GM18861 (cell line): Measurements from ENCODE around the gene FLT3.
"Not testable (repeated sequence)": the region's sequence is repeated elsewhere in the genome, so short reads cannot be mapped to it uniquely, and the experiment has no call there.

ENCODE experiments used
- ATAC-seq: cut with Tn5 transposase; IDR thresholded peaks from one replicate; pipeline ENCODE4 v1.9.1; 2021; ENCODE audit not compliant: unreplicated experiment

Gene FLT3

DNA sequence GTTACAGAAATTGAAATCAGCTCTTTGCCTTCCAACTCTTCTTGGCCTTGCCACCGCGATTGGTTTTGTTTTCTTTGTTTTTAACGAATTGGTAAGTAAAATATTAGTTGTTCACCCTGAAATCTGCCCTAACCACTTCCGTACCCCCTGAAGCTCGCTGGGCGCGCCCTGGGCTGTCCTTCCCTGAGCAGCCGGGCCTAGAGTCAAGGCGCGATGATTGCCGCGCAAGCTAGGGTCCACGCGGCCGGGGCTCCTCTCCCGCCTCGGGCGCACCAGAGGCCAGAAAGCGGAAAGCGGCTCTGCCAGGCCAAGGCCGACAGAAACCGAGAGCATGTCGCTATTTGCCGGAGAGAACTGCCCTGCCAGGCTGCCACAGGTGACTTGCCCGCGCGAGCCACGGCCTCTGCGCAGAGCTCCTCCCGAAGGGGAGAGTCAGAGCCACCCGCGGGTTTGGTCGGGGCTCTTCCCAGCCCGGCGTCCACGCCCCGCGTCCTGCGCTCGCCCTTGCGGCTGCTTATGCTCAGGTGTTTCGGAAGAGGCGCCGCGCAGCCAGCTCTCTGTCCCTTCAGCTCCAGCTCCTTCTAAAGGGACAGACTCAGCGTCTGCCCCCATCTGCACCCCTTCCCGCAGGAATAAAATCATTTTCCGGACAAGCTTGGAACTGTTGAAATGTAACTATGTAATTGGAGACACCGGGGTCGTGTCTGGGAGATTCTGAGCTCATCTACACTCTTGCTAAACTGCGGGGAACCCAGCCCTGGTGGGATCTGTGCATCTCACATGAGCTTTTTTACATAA lies 124.6 kb downstream of the FLT3 start:
- ATAC-seq, result no peak

DNA sequence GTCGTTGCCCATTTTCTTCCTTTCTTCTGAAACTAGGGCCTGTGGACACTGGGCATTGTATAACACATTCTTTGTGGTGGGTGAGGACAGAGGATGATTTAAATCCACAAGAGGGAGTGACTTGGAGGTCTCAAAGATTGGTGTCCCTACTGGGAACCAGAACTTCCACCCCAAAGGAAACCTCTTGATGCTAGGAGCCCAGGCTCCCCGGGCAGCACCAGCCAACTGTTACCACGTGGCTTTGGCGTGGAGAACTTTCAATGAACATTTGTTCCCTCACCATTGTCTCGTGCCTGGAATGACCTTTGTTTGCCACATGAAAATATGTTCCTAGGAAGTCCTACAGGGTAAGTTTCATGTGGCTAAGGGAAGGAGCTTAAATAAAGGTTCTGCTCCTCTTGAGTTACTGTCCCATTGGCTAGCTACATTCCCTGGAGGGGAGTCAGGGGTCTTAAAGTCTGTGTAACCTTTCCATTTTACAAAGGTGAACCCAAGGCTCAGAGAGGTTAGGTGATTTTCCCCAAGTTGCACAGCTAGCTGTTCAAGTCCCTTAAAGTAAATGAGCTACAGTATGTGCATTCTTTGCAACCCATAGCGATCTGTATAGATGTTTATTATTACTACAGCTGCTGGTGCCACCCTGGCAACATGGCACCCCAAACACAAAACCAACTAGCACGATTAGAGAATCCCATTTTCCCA lies 126.3 kb downstream of the FLT3 start:
- no peak for ATAC-seq

DNA sequence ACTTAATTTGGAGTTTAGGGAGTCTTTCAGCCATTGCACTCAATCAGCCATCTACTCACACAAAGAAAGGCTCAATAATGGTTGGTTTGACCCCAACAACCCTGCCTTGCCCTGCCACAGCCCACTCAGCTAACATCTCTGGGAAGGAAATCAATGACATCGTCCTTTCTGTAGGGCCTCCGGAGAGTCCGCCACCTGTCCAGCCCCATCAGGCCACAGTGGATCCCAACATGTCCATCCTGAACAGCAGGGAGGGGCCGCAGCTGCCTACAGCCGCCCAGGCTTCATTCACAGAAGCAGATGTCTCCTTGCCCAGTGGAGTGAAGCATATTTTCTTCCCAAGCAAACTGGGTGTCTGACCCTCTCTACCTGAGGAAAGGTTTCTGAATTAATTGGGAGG lies 127.1 kb downstream of the FLT3 start:
- no peak for ATAC-seq

DNA sequence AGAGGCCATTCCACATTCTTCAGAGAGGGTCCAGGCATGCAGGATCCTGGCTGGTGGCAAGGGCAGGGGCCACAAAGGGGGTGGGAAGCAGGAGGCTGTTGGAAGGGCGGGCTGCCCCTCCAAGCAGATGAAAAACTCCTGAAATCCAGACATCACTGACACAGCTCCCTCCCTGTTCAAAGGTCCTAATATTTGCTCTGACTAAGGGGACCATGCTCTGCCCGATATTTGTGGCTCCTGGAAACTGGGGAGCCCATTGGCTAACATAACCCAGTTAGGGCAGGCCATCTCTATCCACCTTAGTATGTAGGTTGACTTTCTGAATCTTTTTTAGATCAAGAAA lies 127.9 kb downstream of the FLT3 start:
- no peak for ATAC-seq

DNA sequence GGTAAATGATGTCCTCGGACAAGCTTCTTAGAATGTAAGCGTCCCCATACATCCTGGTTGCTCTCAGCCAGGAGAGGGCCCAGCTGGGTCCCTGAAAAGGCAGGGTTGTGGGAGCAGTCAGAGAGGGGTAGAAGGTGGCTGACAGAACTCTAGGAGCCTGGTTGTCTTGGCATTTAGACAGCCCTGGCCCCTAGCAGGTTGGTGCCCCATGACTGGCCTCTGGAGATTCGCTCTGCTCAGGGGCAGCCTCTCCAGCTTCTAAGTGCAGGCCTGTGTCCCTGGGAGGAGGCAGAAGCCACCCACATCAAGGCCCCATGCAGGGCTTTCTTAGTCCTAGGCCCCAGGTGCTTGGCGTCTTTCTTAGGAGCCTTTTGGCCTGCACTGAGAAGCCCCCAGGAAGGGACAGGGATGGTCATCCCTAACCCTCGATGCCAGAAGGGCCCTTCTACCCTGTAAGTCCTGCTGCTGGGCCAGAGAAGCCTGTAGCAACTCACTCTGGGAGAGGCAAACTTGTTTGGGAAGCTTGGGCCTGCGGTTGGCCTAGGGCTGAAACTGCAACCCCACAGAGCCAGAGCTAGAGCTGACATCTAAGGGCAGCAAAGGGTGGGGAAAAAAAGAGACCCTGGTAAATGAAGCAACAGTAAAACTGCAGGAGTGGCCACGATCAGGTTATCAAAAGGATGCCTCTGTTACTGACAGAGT lies 128.4 kb downstream of the FLT3 start:
- no peak for ATAC-seq

DNA sequence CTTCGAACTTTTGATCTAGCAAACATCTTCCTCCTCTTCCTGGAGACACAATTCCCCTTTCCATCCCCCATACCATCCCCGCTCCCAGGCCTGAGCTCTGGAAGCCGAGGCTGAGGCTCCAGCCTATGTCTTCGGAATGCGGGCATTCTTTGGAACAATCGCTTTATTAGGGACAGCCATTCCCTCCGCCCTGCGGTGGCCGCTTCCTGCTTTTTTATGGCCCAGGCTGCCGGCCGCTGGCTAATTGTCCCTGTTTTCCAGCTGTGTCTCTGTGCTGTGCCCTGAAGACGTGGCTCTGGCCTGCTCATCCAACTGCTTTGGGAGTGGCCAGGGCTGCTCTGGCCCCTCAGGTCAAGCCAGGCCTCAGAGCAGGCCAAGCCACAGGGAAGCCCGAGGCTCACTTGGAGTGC lies 129.1 kb downstream of the FLT3 start:
- no peak for ATAC-seq

DNA sequence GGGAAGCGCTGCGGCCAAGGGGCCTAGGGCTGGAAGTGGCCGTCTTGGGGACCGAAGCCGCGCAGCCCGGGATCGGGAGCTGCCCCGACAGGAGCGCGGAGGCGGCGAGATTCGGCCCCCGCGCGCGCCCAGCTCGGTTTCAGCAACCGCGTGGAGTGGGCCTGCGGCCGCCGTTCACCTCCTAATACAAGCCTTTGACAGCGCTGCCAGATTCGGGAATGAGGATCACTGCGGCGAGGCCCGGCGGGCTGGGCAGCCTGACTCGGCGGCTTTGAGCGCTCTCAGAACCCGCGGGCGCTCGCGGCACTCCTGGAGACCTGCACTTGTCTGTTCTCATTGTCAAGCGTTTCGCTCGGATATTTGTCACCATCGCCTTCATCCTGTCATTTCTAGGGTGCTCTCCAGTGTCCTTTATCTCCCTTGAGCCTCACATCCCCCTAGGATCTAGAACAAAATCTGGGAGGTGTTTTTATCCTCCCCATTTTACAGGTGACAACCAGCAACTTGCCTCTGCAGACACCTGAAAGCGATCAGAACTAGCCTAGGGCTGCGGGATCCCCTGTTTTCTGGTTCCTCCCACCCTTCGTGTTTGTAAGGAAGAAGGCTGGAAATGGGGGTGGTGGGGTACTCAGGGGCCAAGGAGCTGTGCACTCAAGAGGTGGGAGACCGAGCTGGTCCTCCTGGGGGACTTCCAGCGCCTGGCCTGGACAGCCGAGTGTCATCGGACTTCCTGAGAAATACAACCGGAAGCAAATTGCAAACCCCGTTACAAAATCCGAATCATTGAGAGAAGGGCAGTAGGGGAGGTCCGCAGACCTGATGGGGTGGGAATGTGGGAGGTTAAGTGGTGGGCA lies 129.8 kb downstream of the FLT3 start:
- no peak for ATAC-seq

DNA sequence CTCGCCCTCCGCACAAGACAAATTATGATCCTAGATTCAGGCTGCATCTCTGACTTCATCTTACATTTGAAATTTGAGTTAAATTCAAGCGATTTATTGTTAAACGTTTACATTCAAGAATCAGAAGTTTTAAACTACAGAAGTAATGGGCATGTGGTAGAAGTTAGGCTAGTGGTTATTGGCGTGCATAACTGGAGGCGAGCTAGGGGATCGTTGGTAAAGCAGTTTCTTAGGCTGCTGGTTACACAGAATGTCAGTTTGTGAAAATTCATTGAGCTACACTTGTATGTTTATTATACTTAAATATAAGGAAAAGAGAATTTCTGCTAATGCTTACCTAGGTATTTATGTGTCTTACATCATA lies 130.5 kb downstream of the FLT3 start:
- ATAC-seq, result no peak

DNA sequence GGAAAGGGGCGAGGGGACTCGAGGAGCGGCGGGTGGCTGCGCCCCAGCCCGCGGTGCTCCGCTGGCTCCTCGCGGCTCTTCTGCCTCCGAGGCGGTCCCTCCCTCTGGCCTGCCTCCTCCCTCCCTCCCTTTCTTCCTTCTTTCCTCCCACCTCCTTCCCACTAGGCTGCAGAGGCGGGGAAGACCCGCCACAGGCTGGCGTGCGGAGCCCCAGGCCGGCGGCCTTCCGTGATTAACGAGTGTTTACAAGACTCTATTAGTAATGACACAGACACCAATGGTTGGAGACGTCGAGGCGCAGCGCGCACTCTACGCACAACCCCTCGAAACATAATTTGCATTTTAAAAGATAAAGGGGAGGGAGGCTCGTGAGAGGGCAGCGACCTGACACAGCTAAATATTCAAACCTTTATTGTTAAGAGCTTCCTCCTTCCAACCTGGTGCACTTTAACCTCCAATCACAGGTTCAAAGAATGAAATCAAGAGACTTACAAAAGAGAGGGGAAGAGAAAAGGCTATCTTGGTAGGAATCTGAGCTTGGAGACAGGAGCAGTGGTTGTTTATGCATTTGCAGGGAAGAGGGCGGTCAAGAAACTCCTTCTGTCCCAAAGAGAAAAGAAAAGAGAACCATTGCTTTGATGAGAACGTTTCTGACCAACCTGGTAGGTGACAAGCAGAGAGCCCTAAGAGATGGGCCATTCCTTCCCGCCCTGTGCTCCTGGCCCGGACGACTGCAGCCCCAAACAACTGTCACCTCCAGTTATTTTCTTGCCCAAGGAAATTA lies 131.1 kb downstream of the FLT3 start, which contains the start of gene CDX2:
Gene CDX2, minus strand, starts transcription at position 234 of the 784 bp plus-strand sequence. CDS start 309 bp downstream, outside the sequence.
- no peak for ATAC-seq

DNA sequence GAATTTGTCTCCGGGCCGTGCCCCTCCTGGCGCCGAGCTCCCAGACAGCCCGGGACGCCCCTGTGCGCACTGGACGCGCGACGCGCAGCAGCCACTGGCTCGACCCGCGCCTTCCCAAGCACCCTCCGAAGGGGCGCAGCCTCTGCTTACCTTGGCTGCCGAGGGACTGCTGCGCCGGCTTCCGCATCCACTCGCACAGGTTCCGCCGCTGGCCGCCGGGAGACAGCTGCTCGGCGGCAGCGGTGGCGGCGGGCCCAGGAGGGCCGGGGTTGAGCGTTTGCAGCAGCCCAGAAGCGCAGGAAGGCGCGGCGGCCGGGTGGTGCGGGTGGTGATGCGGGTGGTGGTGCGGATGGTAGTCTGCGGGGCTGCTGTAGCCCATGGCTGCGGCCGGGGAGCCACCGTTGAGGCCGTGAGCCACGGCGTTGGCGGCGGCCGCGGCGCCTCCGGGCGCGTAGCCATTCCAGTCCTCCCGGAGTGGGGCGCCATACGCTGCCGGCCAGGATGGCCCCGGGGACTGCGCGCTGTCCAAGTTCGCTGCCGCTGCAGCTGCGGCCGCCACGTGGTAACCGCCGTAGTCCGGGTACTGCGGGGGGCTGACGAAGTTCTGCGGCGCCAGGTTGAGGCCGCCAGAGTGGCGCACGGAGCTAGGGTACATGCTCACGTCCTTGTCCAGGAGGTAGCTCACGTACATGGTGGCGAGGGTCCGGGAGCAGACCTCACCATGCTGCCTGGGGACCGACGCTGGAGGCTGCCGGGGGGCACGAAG lies 131.9 kb downstream of the FLT3 start:
- ATAC-seq, result no peak

DNA sequence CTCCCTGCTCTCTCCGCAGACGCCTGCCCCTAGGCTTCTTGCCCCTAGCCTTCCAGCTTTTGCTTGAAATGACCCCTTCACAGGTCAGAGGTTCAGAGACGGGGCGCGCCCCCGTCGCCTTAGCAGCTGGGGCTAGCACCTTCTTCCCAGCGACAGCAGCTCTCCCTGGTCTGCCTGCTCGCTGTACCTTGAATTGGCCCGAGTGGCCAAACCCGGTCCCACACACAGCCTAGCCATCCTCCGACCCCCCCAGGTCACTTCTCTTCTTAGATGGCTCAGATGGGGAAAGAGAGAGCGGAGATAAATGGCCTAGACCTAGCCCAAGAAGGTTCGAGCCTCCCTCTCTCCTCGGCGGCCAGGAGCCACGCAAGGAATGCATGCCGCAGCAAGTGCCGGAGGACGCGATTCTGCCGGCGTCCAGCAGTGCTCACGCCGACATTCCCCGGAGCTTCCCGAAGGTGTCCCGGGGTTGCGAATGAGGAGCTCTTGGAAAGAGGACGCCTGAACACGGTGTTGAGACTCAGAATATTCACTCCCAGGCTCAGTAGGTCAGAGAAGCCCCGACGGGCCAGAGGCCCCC lies 132.6 kb downstream of the FLT3 start:
- no peak for ATAC-seq

DNA sequence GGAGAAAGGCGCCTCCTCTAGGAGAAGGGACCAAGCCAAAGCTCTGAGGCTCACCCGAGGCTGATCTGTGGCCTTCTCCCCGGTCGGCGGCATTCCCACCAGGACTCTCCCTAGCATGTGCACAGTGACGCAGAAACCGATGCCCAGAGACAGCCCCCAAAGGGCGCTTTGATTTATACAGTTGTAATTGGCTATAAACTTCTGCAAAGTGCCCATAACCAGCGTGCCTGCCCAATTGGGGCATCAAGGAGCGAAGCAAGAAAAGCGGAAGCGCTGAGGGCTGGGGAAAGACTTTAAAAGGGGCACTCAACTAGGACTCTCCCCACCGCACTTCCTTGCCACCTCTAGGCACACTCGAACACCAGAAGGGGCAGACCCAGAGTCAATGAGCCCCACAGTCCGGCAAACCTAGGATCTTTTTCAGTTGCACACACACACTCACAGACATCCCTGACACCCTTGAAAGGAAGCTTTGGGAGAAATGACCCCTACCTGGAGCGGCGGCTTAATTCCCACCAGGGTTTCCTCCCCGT lies 133.1 kb downstream of the FLT3 start:
- no peak for ATAC-seq

DNA sequence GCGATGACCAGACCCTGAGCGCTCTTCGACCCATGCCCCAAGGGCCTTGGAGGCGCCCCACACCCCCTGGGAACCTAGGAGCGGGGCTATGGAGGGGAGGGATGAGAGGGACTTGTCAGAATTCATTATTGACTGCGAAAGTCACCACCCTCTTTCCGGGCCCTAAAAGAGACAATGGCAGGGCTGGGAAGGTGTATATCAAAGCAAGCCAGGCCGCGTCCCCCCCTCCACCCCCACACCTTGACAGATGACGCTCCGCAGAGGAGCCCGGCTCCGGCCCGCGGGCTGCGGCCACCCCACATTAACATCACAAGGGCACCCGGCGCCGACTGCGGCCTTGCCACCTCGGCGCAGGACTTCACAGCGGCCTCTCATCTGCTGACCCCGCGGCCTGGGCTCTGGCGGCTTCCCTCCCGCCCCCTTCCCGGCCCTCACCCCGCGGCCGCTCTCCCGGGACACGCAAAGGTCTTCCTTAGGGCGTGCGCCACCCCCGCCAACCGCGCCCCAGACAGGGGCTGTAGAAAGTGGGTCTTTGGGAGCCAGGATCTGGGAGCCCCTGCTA lies 133.7 kb downstream of the FLT3 start:
- ATAC-seq, result no peak

DNA sequence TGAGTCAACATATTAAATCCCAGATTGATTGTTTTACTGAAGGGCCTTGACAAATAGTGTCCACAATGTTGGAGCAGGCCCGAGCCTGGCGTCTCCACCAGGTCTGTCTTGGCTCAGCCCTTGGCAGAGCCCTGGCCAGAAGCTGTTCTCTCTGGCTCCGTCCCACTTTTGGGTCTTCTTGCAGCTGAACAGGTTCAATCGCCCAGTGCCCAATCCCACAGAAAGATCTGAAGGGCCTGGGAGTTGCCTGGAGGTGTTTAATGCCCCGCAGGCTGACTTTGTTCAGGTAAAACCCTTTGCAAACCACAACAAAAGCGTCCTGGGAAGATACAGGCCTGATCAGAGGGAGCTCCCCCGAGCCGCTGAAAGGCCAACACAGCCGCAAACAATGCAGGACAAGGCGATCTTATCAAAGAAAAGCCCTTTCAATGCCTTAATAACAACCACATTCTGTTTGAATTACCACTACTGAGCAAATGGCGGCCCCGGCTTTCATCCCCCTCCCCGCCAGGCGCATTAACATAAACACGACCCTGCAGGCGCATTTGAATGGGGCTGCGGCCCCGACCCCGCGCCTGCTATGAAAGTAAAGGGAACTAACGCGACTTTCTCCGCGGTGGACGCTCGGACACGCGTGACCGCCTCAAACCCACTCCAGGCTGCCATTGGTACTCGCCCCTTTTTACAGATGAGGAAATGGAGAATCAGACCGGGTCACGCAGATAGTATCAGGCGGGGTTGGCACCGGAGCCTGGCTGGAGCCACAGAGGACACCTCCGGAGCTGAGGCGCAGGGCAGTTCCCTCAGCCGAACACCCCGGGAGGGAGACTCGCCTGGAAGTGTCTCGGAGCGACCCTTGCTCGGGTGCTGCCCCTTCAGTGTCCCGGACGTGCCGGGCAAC lies 134.4 kb downstream of the FLT3 start:
- no peak for ATAC-seq

DNA sequence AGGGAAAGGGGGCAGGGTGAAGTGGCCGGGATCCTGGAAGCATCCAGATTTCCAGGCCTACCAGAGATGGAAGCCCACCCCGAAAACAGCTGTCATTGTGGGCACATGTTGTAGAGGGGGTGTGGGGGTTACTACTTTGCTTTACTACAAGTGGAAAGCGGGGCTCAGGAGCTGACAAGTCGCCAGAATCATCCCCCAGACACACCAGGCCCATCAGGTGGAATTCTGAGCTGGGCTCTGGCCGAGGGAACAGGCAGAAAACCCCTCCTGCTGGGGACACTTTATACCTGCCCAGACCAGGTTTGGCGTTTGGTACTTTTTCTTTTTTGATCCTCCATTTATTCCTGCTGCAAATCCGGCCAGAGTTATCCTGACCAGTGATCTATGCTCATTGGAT lies 135.0 kb downstream of the FLT3 start:
- ATAC-seq, result no peak

DNA sequence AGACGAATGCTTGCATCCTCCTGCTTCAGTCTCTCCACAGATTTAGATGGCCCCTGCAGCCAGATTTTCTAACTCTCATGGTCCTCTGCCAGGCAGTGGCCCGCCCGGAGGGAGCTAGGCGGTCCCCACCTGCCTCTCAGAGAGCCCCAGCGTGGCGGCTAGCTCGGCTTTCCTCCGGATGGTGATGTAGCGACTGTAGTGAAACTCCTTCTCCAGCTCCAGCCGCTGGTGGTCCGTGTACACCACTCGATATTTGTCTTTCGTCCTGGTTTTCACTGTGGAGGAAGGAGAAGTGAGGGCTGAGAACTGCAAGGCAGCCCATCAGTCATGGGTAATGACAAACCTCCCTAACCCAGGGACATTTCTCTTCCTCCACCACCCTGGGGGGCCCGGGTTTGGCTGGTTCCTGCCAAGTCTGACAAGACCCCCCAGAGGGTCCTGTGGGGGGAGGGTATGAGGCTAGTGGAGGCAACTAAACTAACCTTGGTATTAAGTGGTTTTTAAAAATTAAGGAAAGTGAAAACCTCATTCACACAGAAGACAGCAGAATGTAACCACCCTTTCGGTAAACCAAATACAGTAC lies 135.5 kb downstream of the FLT3 start:
- no peak for ATAC-seq

DNA sequence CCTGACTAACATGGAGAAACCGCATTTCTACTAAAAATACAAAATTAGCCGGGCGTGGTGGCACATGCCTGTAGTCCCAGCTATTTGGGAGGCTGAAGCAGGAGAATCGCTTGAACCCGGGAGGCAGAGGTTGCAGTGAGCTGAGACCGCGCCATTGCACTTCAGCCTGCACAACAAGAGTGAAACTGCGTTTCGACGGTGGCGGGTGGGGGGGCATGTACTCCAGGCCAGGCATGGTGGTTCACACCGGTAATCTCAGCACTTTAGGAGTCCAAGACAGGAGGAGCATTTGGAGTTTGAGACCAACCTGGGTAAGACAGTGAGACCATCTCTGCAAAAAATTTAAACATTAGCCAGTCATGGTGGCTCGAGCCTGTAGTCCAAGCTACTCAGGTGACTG lies 136.2 kb downstream of the FLT3 start:
- not testable (repeated sequence) for ATAC-seq
